IMR-90 (cell line): ENCODE results near the gene LARP4B. TPM values are rescaled to one million over a fixed set of nuclear protein-coding genes. Genes with fewer than 3 reads are reported as not detected.

ENCODE experiments used
- ATAC-seq: fragments of 200-7000 bp; cut with Tn5 transposase; 2 replicates; pipeline ENCODE4 v1.9.1; 2020; ENCODE audit warnings: low read depth, mild to moderate bottlenecking, moderate library complexity
- BruUV-seq: library from RNA; stranded (reverse); fragments of 400-500 nt; replicated peaks from 2 replicates; lab custom pipeline; 2021; lab: Mats Ljungman, UMichigan
- CTCF ChIA-PET: fragments of 300-600 bp; formaldehyde crosslinking; extraction: SDS; loops from one replicate; lab custom pipeline; 2021; ENCODE audit warnings: antibody characterized with exemption; lab: Yijun Ruan, JAX
- POLR2A ChIA-PET: fragments of 300-600 bp; sonication (Branson Sonifier 250); formaldehyde crosslinking; loops from one replicate; lab custom pipeline; 2022; ENCODE audit warnings: antibody characterized with exemption; ENCODE audit not compliant: unreplicated experiment; lab: Charles Lee
- DNase-seq: peaks from one replicate; pipeline ENCODE4 v3.0.0; 2013
- H2AFZ ChIP-seq: replicated peaks from 2 replicates; pipeline ENCODE3; 2013; ENCODE audit warnings: low read length, mild to moderate bottlenecking; ENCODE audit not compliant: poor library complexity
- H2AK5ac ChIP-seq: 2 replicates; pipeline ENCODE4 v1.6.1; 2013; ENCODE audit warnings: low read depth, low read length, inconsistent platforms
- H2AK9ac ChIP-seq: replicated peaks from 2 replicates; pipeline ENCODE3; 2013; ENCODE audit warnings: mild to moderate bottlenecking, low read depth, low read length, moderate library complexity; ENCODE audit not compliant: poor library complexity
- H2BK120ac ChIP-seq: 2 replicates; pipeline ENCODE4 v1.6.1; 2013; ENCODE audit warnings: low read depth, low read length, inconsistent platforms
- H2BK15ac ChIP-seq: 3 replicates; pipeline ENCODE4 v1.6.1; 2013; ENCODE audit warnings: low read depth, low read length, inconsistent platforms
- H2BK20ac ChIP-seq: 2 replicates; pipeline ENCODE4 v1.6.1; 2013; ENCODE audit warnings: low read depth, mild to moderate bottlenecking, inconsistent platforms, low read length, moderate library complexity
- H2BK5ac ChIP-seq: 2 replicates; pipeline ENCODE4 v1.6.1; 2013; ENCODE audit warnings: mild to moderate bottlenecking, low read depth, low read length, inconsistent platforms; ENCODE audit not compliant: poor library complexity, severe bottlenecking
- H3K14ac ChIP-seq: replicated peaks from 2 replicates; pipeline ENCODE4 v1.6.1; 2013; ENCODE audit warnings: low read depth, low read length, inconsistent platforms
- H3K18ac ChIP-seq: 2 replicates; pipeline ENCODE4 v1.6.1; 2013; ENCODE audit warnings: low read depth, low read length, control low read depth
- H3K23ac ChIP-seq: 2 replicates; pipeline ENCODE4 v1.6.1; 2013; ENCODE audit warnings: low read depth, low read length, inconsistent platforms
- H3K27ac ChIP-seq: 2 replicates; pipeline ENCODE4 v1.5.1; 2013; ENCODE audit warnings: mild to moderate bottlenecking, control low read depth, low read length; ENCODE audit not compliant: insufficient read depth
- H3K27me3 ChIP-seq: 2 replicates; pipeline ENCODE4 v1.6.1; 2013; ENCODE audit warnings: low read length; ENCODE audit not compliant: control insufficient read depth, insufficient read depth
- H3K36me3 ChIP-seq: 2 replicates; pipeline ENCODE4 v1.6.1; 2013; ENCODE audit warnings: low read length, mixed read lengths; ENCODE audit not compliant: control insufficient read depth, insufficient read depth
- H3K4ac ChIP-seq: 2 replicates; pipeline ENCODE4 v1.6.1; 2013; ENCODE audit warnings: low read depth, low read length, inconsistent platforms
- H3K4me1 ChIP-seq: 2 replicates; pipeline ENCODE4 v1.6.1; 2013; ENCODE audit warnings: low read length, mixed read lengths; ENCODE audit not compliant: control insufficient read depth, insufficient read depth
- H3K4me2 ChIP-seq: 2 replicates; pipeline ENCODE4 v1.6.1; 2013; ENCODE audit warnings: low read depth, mild to moderate bottlenecking, control low read depth, low read length, moderate library complexity
- H3K4me3 ChIP-seq: 2 replicates; pipeline ENCODE4 v1.5.1; 2013; ENCODE audit warnings: low read depth, mild to moderate bottlenecking, control low read depth, low read length, moderate library complexity; ENCODE audit not compliant: insufficient read depth
- H3K56ac ChIP-seq: 2 replicates; pipeline ENCODE4 v1.6.1; 2013; ENCODE audit warnings: low read length, inconsistent platforms; ENCODE audit not compliant: insufficient read depth; ENCODE audit errors: extremely low read depth
- H3K79me1 ChIP-seq, 2 experiments: 2 replicates each; pipeline ENCODE4 v1.6.1; 2013; ENCODE audit warnings: low read length in 2 of 2, inconsistent platforms in 1 of 2, low read depth in 1 of 2
- H3K9ac ChIP-seq: 2 replicates; pipeline ENCODE4 v1.6.1; 2013; ENCODE audit warnings: low read depth, low read length, control low read depth
- H3K9me1 ChIP-seq: 2 replicates; pipeline ENCODE4 v1.6.1; 2013; ENCODE audit warnings: low read length, inconsistent platforms; ENCODE audit not compliant: insufficient read depth
- H3K9me3 ChIP-seq: 2 replicates; pipeline ENCODE4 v1.6.1; 2013; ENCODE audit warnings: low read length; ENCODE audit not compliant: control insufficient read depth, insufficient read depth
- H4K20me1 ChIP-seq: 2 replicates; pipeline ENCODE4 v1.6.1; 2013; ENCODE audit warnings: low read length, inconsistent platforms; ENCODE audit not compliant: insufficient read depth
- H4K5ac ChIP-seq: 2 replicates; pipeline ENCODE4 v1.6.1; 2013; ENCODE audit warnings: mild to moderate bottlenecking, low read depth, low read length, control low read depth
- H4K8ac ChIP-seq, 2 experiments: 2 replicates each; pipeline ENCODE4 v1.6.1; 2013; ENCODE audit warnings: low read depth in 2 of 2, low read length in 2 of 2, control low read depth in 1 of 2, inconsistent platforms in 1 of 2
- H4K91ac ChIP-seq: 2 replicates; pipeline ENCODE4 v1.6.1; 2013; ENCODE audit warnings: low read depth, low read length, inconsistent platforms; ENCODE audit not compliant: insufficient read depth
- CEBPB ChIP-seq: IDR thresholded peaks from 2 replicates; pipeline ENCODE4 v1.6.1; 2012; ENCODE audit warnings: low read depth, low read length, improper control_type of control experiment
- CHD1 ChIP-seq: IDR thresholded peaks from 2 replicates; pipeline ENCODE4 v1.6.1; 2012; ENCODE audit warnings: low read depth, low read length, improper control_type of control experiment
- CTCF ChIP-seq: conservative IDR thresholded peaks from 2 replicates; pipeline ENCODE4 v1.5.1; 2012; ENCODE audit warnings: mild to moderate bottlenecking, low read depth, low read length, improper control_type of control experiment
- MAFK ChIP-seq: IDR thresholded peaks from 2 replicates; pipeline ENCODE4 v1.6.1; 2012; ENCODE audit warnings: low read depth, low read length, improper control_type of control experiment
- MAZ ChIP-seq: IDR thresholded peaks from 2 replicates; pipeline ENCODE4 v1.6.1; 2012; ENCODE audit warnings: low read depth, mild to moderate bottlenecking, low read length, improper control_type of control experiment, moderate library complexity, borderline replicate concordance
- MXI1 ChIP-seq: IDR thresholded peaks from 2 replicates; pipeline ENCODE4 v1.6.1; 2012; ENCODE audit warnings: low read depth, mild to moderate bottlenecking, low read length, moderate library complexity, borderline replicate concordance
- NFE2L2 ChIP-seq: fragments of 150-350 bp; IDR thresholded peaks from 2 replicates; pipeline ENCODE4 v1.6.1; 2016; ENCODE audit warnings: low read depth, mild to moderate bottlenecking, low read length
- RCOR1 ChIP-seq: IDR thresholded peaks from 2 replicates; pipeline ENCODE4 v1.6.1; 2012; ENCODE audit warnings: mild to moderate bottlenecking, low read length, improper control_type of control experiment; ENCODE audit not compliant: insufficient replicate concordance
- SMC3 ChIP-seq: fragments of 150-350 bp; IDR thresholded peaks from 2 replicates; pipeline ENCODE4 v1.6.1; 2016; ENCODE audit warnings: low read depth, mild to moderate bottlenecking, antibody characterized with exemption, low read length, moderate library complexity
- USF2 ChIP-seq: fragments of 150-350 bp; IDR thresholded peaks from 2 replicates; pipeline ENCODE4 v1.6.1; 2017; ENCODE audit warnings: mild to moderate bottlenecking, antibody characterized with exemption, low read length, low read depth
- WGBS, 2 experiments: methylation state at CpG; one replicate each; pipeline versions ENCODE4 v1.1.5 to v1.1.7; 2013; ENCODE audit warnings: missing lambda C conversion rate in 2 of 2; ENCODE audit not compliant: insufficient read length in 1 of 2; ENCODE audit errors: extremely low coverage in 2 of 2; 5-methylcytosine and 5-hydroxymethylcytosine counted together
- dilution Hi-C: fragments of 300-500 bp; cut with HindIII; formaldehyde crosslinking; loops from one replicate; pipeline ENCODE4 v1.14.3; 2018; ENCODE audit warnings: low sequenced_read_pairs; ENCODE audit not compliant: unreplicated experiment
- in situ Hi-C: fragments of 300-500 bp; cut with MboI; formaldehyde crosslinking; loops from 3 replicates; pipeline ENCODE4 v1.14.3; 2019; ENCODE audit warnings: low sequenced_read_pairs, inconsistent platforms, mixed read lengths
- intact Hi-C: fragments of 100-400 bp; cut with micrococcal nuclease; formaldehyde crosslinking; loops from 2 replicates; pipeline ENCODE4 v1.10.0; 2022
- polyA plus RNA-seq, 3 experiments: library from polyadenylated mRNA; depleted of rRNA; stranded (reverse); fragments of >200 nt; gene quantifications; 2 replicates each; pipeline ENCODE4 v1.2.3, GENCODE V29; 2012; ENCODE audit warnings: low replicate concordance in 1 of 3
- total RNA-seq: library from RNA; depleted of rRNA; stranded (reverse); fragments of >200 nt; gene quantifications from 2 replicates; pipeline ENCODE4 v1.2.3, GENCODE V29; 2012
- TF ChIP-seq, protein P1 (sequence below): fragments of 150-350 bp; IDR thresholded peaks from 2 replicates; pipeline ENCODE4 v1.6.1; 2016; ENCODE audit warnings: low read depth, mild to moderate bottlenecking, low read length, moderate library complexity, borderline replicate concordance

The LARP4B gene
- total and polyA plus RNA-seq, 2 of the 4 experiments (the other 2 are of a cell fraction): 24.3 to 25.5 TPM

DNA sequence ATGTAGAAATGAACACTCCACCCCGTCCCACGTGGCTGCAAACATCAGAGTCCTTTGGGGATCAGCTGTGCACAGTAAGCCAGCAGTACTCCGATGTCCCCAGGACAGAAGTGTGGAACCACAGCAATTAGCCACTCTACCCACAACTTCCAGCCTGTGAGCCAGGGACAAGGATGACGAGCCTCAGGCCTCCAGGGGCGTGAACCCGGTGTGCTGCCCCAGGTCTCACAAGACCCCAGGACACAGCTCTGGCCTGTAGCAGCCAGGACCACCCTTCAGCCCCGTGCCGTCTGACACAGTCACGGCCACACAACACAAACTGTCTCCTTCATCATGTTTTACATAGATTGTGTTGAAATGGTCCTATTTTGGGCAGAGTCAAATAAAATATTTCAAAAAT lies 129.0 kb downstream of the LARP4B start:
- no peak for ATAC-seq

More for the DNA sequence above, 129.0 kb downstream of the LARP4B start:
- no peak overlapping the region for H3K56ac ChIP-seq
- POLR2A ChIA-PET: no interaction called here
- no peaks in the 10 kb centered on the region for H3K9me3 ChIP-seq
- TF ChIP-seq CEBPB: no peak
- no peak for TF ChIP-seq CTCF
- no peak for TF ChIP-seq CHD1
- TF ChIP-seq, protein P1, sequence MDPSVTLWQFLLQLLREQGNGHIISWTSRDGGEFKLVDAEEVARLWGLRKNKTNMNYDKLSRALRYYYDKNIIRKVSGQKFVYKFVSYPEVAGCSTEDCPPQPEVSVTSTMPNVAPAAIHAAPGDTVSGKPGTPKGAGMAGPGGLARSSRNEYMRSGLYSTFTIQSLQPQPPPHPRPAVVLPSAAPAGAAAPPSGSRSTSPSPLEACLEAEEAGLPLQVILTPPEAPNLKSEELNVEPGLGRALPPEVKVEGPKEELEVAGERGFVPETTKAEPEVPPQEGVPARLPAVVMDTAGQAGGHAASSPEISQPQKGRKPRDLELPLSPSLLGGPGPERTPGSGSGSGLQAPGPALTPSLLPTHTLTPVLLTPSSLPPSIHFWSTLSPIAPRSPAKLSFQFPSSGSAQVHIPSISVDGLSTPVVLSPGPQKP: no peak
- TF ChIP-seq MAZ: no peak
- no peak for TF ChIP-seq RCOR1
- no peak for TF ChIP-seq MAFK
- no peak for TF ChIP-seq NFE2L2
- TF ChIP-seq MXI1: no peak
- TF ChIP-seq USF2: no peak
- TF ChIP-seq SMC3: no peak
- DNase-seq: no peak
- CTCF ChIA-PET: no interaction called here
- H2BK15ac ChIP-seq: no peak overlapping the region
- no peak overlapping the region for H3K4me3 ChIP-seq
- H3K9me1 ChIP-seq: peaks cover under 1% of the 10 kb centered on the region; the same call in 1 of the 2 replicates
- H2AK9ac ChIP-seq: no peak overlapping the region
- no peak overlapping the region for H3K18ac ChIP-seq
- H4K20me1 ChIP-seq: no peaks in the 10 kb centered on the region; the same call in 1 of the 2 replicates
- no peak overlapping the region for H3K4ac ChIP-seq
- H2BK5ac ChIP-seq: no peak overlapping the region
- peaks cover 0 to 15% of the 10 kb centered on the region in 2 experiments; a peak in 1 of 4 replicates for H3K79me1 ChIP-seq
- dilution Hi-C loops: no loop called here
- in situ Hi-C loops: loop anchor here (10.0 kb wide), 1 partner anchor 218 kb away; no protein-coding TSS in a partner anchor
- H3K23ac ChIP-seq: no peak overlapping the region
- no TSS peak for BruUV-seq
- H3K14ac ChIP-seq: no peak overlapping the region
- no peak overlapping the region for H2BK120ac ChIP-seq
- no peak overlapping the region for H2AK5ac ChIP-seq
- peaks cover 13% of the 10 kb centered on the region; the same call in 1 of the 2 replicates for H3K36me3 ChIP-seq
- no peak overlapping the region for H2BK20ac ChIP-seq
- intact Hi-C loops: no loop called here
- H3K4me1 ChIP-seq: peaks cover 5% of the 10 kb centered on the region
- H3K4me2 ChIP-seq: no peak overlapping the region
- H3K27ac ChIP-seq: no peak overlapping the region
- no CpG with 5 or more reads among the region's 9 CpGs for WGBS, 2 experiments
- H4K5ac ChIP-seq: no peak overlapping the region
- no peak overlapping the region for H2AFZ ChIP-seq
- H4K8ac ChIP-seq: no peak overlapping the region
- no peak overlapping the region for H4K91ac ChIP-seq
- H3K9ac ChIP-seq: no peak overlapping the region
- H3K27me3 ChIP-seq: no peaks in the 10 kb centered on the region
